ENCODE data around the gene CENATAC. TPM values are rescaled to one million over a fixed set of nuclear protein-coding genes. Genes with fewer than 3 reads are reported as not detected.
A peak's percentile ranks its signal among the peaks of the same experiment; 100 is the strongest.

Gene CENATAC
- total and polyA plus RNA-seq, 2 experiments from 2014 or later: 31.7 to 34.5 TPM

DNA sequence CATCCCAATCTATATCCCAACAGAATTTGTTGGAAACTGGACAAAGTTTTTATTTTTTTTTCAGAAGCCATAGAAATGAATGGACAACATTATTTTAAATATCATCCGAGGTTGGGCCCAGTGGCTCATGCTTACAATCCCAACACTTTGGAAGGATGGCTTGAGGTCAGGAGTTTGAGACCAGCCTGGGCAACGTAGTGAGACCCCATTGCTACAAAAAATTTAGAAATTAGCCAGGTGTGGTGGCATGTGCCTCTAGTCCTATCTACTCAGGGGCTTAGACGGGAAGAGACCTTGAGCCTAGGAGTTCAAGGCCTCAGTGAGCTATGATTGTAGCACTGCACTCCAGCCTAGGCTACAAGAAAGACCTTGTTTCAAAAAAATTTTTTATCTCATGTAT is 36.9 kb downstream of the CENATAC start:
- no peak overlapping the region for H3K27ac ChIP-seq (ENCODE audit: low read depth)
- peaks cover 12% of the 10 kb centered on the region for H3K4me1 Mint-ChIP-seq
- no peak overlapping the region for H3K27ac Mint-ChIP-seq
- no peak for TF ChIP-seq POLR2AphosphoS5 (IDR thresholded peaks at IDR 0.05; ENCODE audit: low read depth)
- no peak for TF ChIP-seq CREB1 (CRISPR knock-in tag; IDR thresholded peaks at IDR 0.05; ENCODE audit: low read depth)
- H3K4me3 Mint-ChIP-seq: no peak overlapping the region
- no peaks in the 10 kb centered on the region for H3K9me2 ChIP-seq (ENCODE audit: insufficient read depth)
- no peaks in the 10 kb centered on the region for H4K20me1 ChIP-seq (replicated peaks; ENCODE audit: insufficient read depth)
- DNase-seq (ENCODE audit: low spot score) (no peak), ATAC-seq (no peak)
- H3K36me3 Mint-ChIP-seq (ENCODE audit: low read depth): no peaks in the 10 kb centered on the region; the same call in 2 of the 3 replicates
- H3K4me2 ChIP-seq: no peak overlapping the region
- H3K27me3 ChIP-seq (ENCODE audit: insufficient read depth): no peaks in the 10 kb centered on the region
- H3K27me3 Mint-ChIP-seq (ENCODE audit: insufficient read depth, low read depth, poor library complexity): peaks cover 9% of the 10 kb centered on the region
- H3F3A ChIP-seq (replicated peaks; ENCODE audit: low read depth): peaks cover 14% of the 10 kb centered on the region; the same call in 1 of the 2 replicates
- no peaks in the 10 kb centered on the region; the same call in 1 of the 2 replicates for H3K79me2 ChIP-seq (replicated peaks; ENCODE audit: insufficient read depth)
- no peaks in the 10 kb centered on the region for H3K9me3 Mint-ChIP-seq
- peaks cover 14% of the 10 kb centered on the region for H3K4me1 ChIP-seq (ENCODE audit: insufficient read depth)
- H3K4me3 ChIP-seq: no peak overlapping the region
- H2AFZ ChIP-seq: no peak overlapping the region
- H3K36me3 ChIP-seq (ENCODE audit: insufficient read depth): no peaks in the 10 kb centered on the region

DNA sequence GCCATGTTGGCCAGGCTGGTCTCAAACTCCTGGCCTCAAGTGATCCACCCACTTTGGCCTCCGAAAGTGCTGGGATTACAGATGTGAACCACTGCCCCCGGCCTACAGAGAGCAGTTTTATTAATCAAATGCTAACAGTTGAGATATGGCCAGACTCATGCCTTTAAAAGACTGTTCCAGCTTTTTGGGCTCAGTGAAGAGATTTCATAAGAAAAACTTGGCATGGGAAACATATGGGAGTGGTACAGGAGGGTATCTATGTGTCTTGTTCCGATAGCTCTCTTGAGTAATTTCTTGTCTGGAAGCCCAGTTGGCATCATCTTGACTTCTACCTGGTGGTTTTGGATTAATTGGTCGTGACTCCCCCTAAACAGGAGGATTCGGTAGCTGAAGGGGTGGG is 40.9 kb downstream of the CENATAC start:
- Histone ChIP-seq H3K4me2 (no peak overlapping the region), H3K36me3 (ENCODE audit: insufficient read depth) (no peaks in the 10 kb centered on the region), H3K27me3 (ENCODE audit: insufficient read depth) (no peaks in the 10 kb centered on the region), H2AFZ (peak overlapping the region; percentile 28), H4K20me1 (replicated peaks; ENCODE audit: insufficient read depth) (no peaks in the 10 kb centered on the region), H3K27ac (ENCODE audit: low read depth) (peak overlapping the region; percentile 75; the same call in 1 of the 2 replicates), H3K4me1 (ENCODE audit: insufficient read depth) (peaks cover 19% of the 10 kb centered on the region), H3F3A (replicated peaks; ENCODE audit: low read depth) (peaks cover 5% of the 10 kb centered on the region; the same call in 1 of the 2 replicates), H3K4me3 (no peak overlapping the region), H3K79me2 (replicated peaks; ENCODE audit: insufficient read depth) (no peaks in the 10 kb centered on the region), H3K9me2 (ENCODE audit: insufficient read depth) (no peaks in the 10 kb centered on the region)
- Mint-ChIP-seq H3K27ac (peak overlapping the region; percentile 43; the same call in 1 of the 2 replicates), H3K36me3 (ENCODE audit: low read depth) (no peaks in the 10 kb centered on the region), H3K4me3 (no peak overlapping the region; the same call in 2 of the 3 replicates), H3K4me1 (peaks cover 12% of the 10 kb centered on the region), H3K9me3 (no peaks in the 10 kb centered on the region), H3K27me3 (ENCODE audit: insufficient read depth, low read depth, poor library complexity) (peaks cover 5% of the 10 kb centered on the region)
- DNase-seq (ENCODE audit: low spot score): no peak
- no peak for ATAC-seq
- TF ChIP-seq, protein P1, sequence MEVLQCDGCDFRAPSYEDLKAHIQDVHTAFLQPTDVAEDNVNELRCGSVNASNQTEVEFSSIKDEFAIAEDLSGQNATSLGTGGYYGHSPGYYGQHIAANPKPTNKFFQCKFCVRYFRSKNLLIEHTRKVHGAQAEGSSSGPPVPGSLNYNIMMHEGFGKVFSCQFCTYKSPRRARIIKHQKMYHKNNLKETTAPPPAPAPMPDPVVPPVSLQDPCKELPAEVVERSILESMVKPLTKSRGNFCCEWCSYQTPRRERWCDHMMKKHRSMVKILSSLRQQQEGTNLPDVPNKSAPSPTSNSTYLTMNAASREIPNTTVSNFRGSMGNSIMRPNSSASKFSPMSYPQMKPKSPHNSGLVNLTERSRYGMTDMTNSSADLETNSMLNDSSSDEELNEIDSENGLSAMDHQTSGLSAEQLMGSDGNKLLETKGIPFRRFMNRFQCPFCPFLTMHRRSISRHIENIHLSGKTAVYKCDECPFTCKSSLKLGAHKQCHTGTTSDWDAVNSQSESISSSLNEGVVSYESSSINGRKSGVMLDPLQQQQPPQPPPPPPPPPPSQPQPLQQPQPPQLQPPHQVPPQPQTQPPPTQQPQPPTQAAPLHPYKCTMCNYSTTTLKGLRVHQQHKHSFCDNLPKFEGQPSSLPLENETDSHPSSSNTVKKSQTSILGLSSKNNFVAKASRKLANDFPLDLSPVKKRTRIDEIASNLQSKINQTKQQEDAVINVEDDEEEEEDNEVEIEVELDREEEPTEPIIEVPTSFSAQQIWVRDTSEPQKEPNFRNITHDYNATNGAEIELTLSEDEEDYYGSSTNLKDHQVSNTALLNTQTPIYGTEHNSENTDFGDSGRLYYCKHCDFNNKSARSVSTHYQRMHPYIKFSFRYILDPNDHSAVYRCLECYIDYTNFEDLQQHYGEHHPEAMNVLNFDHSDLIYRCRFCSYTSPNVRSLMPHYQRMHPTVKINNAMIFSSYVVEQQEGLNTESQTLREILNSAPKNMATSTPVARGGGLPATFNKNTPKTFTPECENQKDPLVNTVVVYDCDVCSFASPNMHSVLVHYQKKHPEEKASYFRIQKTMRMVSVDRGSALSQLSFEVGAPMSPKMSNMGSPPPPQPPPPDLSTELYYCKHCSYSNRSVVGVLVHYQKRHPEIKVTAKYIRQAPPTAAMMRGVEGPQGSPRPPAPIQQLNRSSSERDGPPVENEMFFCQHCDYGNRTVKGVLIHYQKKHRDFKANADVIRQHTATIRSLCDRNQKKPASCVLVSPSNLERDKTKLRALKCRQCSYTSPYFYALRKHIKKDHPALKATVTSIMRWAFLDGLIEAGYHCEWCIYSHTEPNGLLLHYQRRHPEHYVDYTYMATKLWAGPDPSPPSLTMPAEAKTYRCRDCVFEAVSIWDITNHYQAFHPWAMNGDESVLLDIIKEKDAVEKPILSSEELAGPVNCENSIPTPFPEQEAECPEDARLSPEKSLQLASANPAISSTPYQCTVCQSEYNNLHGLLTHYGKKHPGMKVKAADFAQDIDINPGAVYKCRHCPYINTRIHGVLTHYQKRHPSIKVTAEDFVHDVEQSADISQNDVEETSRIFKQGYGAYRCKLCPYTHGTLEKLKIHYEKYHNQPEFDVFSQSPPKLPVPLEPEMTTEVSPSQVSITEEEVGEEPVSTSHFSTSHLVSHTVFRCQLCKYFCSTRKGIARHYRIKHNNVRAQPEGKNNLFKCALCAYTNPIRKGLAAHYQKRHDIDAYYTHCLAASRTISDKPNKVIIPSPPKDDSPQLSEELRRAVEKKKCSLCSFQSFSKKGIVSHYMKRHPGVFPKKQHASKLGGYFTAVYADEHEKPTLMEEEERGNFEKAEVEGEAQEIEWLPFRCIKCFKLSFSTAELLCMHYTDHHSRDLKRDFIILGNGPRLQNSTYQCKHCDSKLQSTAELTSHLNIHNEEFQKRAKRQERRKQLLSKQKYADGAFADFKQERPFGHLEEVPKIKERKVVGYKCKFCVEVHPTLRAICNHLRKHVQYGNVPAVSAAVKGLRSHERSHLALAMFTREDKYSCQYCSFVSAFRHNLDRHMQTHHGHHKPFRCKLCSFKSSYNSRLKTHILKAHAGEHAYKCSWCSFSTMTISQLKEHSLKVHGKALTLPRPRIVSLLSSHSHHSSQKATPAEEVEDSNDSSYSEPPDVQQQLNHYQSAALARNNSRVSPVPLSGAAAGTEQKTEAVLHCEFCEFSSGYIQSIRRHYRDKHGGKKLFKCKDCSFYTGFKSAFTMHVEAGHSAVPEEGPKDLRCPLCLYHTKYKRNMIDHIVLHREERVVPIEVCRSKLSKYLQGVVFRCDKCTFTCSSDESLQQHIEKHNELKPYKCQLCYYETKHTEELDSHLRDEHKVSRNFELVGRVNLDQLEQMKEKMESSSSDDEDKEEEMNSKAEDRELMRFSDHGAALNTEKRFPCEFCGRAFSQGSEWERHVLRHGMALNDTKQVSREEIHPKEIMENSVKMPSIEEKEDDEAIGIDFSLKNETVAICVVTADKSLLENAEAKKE (CRISPR knock-in tag; IDR thresholded peaks at IDR 0.05): no peak
- TF ChIP-seq STAT1 (IDR thresholded peaks at IDR 0.05; ENCODE audit: unreplicated experiment) (no peak), CREB1 (CRISPR knock-in tag; IDR thresholded peaks at IDR 0.05; ENCODE audit: low read depth) (no peak), EZH2phosphoT487 (IDR thresholded peaks at IDR 0.05; ENCODE audit: unreplicated experiment) (no peak), POLR2AphosphoS5 (IDR thresholded peaks at IDR 0.05; ENCODE audit: low read depth) (no peak), JUNB (IDR thresholded peaks at IDR 0.05; ENCODE audit: unreplicated experiment) (no peak), ZNF114 (CRISPR knock-in tag; IDR thresholded peaks at IDR 0.05) (no peak), EZH2 (IDR thresholded peaks at IDR 0.05; ENCODE audit: low read depth, unreplicated experiment) (no peak)
- TF ChIP-seq, protein P2, sequence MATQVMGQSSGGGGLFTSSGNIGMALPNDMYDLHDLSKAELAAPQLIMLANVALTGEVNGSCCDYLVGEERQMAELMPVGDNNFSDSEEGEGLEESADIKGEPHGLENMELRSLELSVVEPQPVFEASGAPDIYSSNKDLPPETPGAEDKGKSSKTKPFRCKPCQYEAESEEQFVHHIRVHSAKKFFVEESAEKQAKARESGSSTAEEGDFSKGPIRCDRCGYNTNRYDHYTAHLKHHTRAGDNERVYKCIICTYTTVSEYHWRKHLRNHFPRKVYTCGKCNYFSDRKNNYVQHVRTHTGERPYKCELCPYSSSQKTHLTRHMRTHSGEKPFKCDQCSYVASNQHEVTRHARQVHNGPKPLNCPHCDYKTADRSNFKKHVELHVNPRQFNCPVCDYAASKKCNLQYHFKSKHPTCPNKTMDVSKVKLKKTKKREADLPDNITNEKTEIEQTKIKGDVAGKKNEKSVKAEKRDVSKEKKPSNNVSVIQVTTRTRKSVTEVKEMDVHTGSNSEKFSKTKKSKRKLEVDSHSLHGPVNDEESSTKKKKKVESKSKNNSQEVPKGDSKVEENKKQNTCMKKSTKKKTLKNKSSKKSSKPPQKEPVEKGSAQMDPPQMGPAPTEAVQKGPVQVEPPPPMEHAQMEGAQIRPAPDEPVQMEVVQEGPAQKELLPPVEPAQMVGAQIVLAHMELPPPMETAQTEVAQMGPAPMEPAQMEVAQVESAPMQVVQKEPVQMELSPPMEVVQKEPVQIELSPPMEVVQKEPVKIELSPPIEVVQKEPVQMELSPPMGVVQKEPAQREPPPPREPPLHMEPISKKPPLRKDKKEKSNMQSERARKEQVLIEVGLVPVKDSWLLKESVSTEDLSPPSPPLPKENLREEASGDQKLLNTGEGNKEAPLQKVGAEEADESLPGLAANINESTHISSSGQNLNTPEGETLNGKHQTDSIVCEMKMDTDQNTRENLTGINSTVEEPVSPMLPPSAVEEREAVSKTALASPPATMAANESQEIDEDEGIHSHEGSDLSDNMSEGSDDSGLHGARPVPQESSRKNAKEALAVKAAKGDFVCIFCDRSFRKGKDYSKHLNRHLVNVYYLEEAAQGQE (IDR thresholded peaks at IDR 0.05; ENCODE audit: unreplicated experiment): no peak
- TF ChIP-seq, protein P3, sequence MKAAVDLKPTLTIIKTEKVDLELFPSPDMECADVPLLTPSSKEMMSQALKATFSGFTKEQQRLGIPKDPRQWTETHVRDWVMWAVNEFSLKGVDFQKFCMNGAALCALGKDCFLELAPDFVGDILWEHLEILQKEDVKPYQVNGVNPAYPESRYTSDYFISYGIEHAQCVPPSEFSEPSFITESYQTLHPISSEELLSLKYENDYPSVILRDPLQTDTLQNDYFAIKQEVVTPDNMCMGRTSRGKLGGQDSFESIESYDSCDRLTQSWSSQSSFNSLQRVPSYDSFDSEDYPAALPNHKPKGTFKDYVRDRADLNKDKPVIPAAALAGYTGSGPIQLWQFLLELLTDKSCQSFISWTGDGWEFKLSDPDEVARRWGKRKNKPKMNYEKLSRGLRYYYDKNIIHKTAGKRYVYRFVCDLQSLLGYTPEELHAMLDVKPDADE (IDR thresholded peaks at IDR 0.05): no peak

All from GM23338 (cell line).